Naive thymus-derived CD4-positive, alpha-beta T cell (primary cell): Measurements from ENCODE around the gene SRP9. TPM values are rescaled to one million over a fixed set of nuclear protein-coding genes. Genes with fewer than 3 reads are reported as not detected.

ENCODE experiments used
- ATAC-seq: fragments of 150-1000 bp; cut with Tn5 transposase; 2 replicates; pipeline ENCODE4 v1.10.0; 2021; ENCODE audit warnings: mild to moderate bottlenecking, moderate library complexity
- CTCF ChIA-PET: fragments of 350-600 bp; sonication (Branson Sonifier 250); formaldehyde crosslinking; loops from one replicate; lab custom pipeline; 2021; ENCODE audit warnings: antibody characterized with exemption; lab: Charles Lee
- POLR2A ChIA-PET: fragments of 350-600 bp; sonication (Branson Sonifier 250); formaldehyde crosslinking; loops from one replicate; lab custom pipeline; 2021; ENCODE audit warnings: antibody characterized with exemption, inconsistent platforms; lab: Charles Lee
- DNase-seq, 9 donors: peaks; one replicate each; pipeline versions ENCODE4 v3.0.0 to v3.0.0-alpha.2; 2020 to 2022; ENCODE audit warnings: mixed read lengths in 1 of 9
- H3K27ac ChIP-seq: one replicate; pipeline ENCODE4 v1.7.0; 2013; ENCODE audit warnings: mild to moderate bottlenecking, low read depth, low read length, moderate library complexity
- H3K27me3 ChIP-seq, 2 donors: one replicate each; pipeline ENCODE4 v1.7.0; 2013; ENCODE audit warnings: low read length in 2 of 2, mild to moderate bottlenecking in 2 of 2, moderate library complexity in 2 of 2; ENCODE audit not compliant: control insufficient read depth in 2 of 2, insufficient read depth in 2 of 2
- H3K36me3 ChIP-seq, 3 experiments: 1 replicate in 2 of 3; 2 replicates in 1 of 3; pipeline ENCODE4 v1.7.0; 2013; ENCODE audit warnings: low read length in 3 of 3, mild to moderate bottlenecking in 3 of 3, moderate library complexity in 1 of 3; ENCODE audit not compliant: insufficient read depth in 3 of 3, control insufficient read depth in 2 of 3
- H3K4me1 ChIP-seq, 2 donors: one replicate each; pipeline ENCODE4 v1.7.0; 2013; ENCODE audit warnings: low read length in 2 of 2, mild to moderate bottlenecking in 2 of 2, moderate library complexity in 1 of 2; ENCODE audit not compliant: control insufficient read depth in 2 of 2, insufficient read depth in 2 of 2
- H3K4me3 ChIP-seq: 2 replicates; pipeline ENCODE4 v1.7.0; 2013; ENCODE audit warnings: mild to moderate bottlenecking, low read length
- H3K9me3 ChIP-seq, 3 experiments: 1 replicate in 2 of 3; 2 replicates in 1 of 3; pipeline ENCODE4 v1.7.0; 2013; ENCODE audit warnings: low read length in 3 of 3; ENCODE audit not compliant: control insufficient read depth in 2 of 3
- H3K27ac Mint-ChIP-seq, 9 donors: one replicate each; pipeline ENCODE4 v1.8.0; 2020 to 2022; ENCODE audit warnings: mixed read lengths in 9 of 9, mild to moderate bottlenecking in 8 of 9, moderate library complexity in 5 of 9, inconsistent platforms in 2 of 9
- H3K27me3 Mint-ChIP-seq, 5 donors: one replicate each; pipeline ENCODE4 v1.8.0; 2021 to 2022; ENCODE audit warnings: mixed read lengths in 5 of 5, mild to moderate bottlenecking in 1 of 5
- H3K36me3 Mint-ChIP-seq, 5 donors: one replicate each; pipeline ENCODE4 v1.8.0; 2020 to 2022; ENCODE audit warnings: mixed read lengths in 5 of 5, mild to moderate bottlenecking in 3 of 5, inconsistent platforms in 1 of 5
- H3K4me1 Mint-ChIP-seq, 7 donors: one replicate each; pipeline ENCODE4 v1.8.0; 2020 to 2022; ENCODE audit warnings: mixed read lengths in 7 of 7, mild to moderate bottlenecking in 3 of 7, inconsistent platforms in 1 of 7
- H3K4me3 Mint-ChIP-seq, 10 donors: one replicate each; pipeline ENCODE4 v1.8.0; 2020 to 2022; ENCODE audit warnings: mild to moderate bottlenecking in 10 of 10, mixed read lengths in 10 of 10, moderate library complexity in 6 of 10, inconsistent platforms in 2 of 10
- H3K9me3 Mint-ChIP-seq, 11 donors: one replicate each; pipeline ENCODE4 v1.8.0; 2020 to 2022; ENCODE audit warnings: mixed read lengths in 11 of 11, mild to moderate bottlenecking in 4 of 11, inconsistent platforms in 1 of 11, moderate library complexity in 1 of 11
- intact Hi-C, 2 donors: fragments of 100-400 bp; cut with micrococcal nuclease; formaldehyde crosslinking; loops; one replicate each; pipeline ENCODE4 v1.15.1; 2023
- polyA plus RNA-seq, 2 donors: library from polyadenylated mRNA; unstranded; fragments of 300-500 nt; fragmentation: Illumina TruSeq; gene quantifications; one replicate each; pipeline ENCODE4 v1.2.3, GENCODE V29; 2021
- total RNA-seq, 6 experiments: library from RNA in 5 of 6; stranded (reverse) in 5 of 6; gene quantifications; 1 replicate in 5 of 6; 2 replicates in 1 of 6; pipeline ENCODE4 v1.2.3 and lab custom pipeline; 2021 to 2026

SRP9 gene
- total and polyA plus RNA-seq, 7 experiments from 2014 or later: 76.1 to 349 (median 167) TPM

DNA sequence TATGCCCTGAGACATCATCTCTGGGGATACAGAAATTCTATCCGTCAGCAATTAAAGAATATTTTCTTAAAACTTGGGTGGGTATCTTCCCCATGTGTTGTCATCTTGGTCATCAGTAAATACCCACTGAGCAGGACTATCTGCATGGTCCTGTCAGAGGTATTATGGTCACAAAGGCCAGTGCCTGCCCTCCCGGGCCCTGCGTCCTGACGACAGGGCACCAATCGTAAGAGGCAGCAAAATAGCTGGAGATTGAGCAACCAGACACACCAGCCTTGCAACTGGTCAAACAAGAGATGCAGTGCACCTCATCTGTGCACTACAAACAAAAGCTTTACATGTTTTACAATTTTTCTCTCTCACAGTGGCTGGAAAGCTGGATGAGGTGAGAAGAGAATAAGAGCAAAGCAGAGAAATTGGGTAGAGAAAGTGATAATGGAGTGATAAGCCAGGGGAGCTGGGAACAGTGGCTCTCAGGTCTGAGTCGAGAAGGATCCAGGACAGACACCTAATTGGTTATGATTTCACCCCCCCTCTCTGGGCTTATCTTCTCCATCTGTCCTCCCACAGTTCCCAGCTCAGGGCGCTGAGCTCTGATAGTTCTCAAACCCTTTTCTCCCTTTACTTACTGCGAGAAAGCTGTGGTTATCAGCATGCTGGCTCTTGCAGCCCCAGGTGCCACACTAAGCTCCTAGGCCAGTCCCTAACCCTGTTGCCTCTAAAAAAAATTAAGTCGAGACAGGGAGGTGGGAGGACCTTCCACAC is 8.8 kb upstream of the SRP9 start:
- Histone ChIP-seq H3K27ac (no peak overlapping the region), H3K4me1 (no peaks in the 10 kb centered on the region), H3K36me3 (no peaks in the 10 kb centered on the region), H3K27me3 (no peaks in the 10 kb centered on the region), H3K4me3 (no peak overlapping the region), H3K9me3 (no peaks in the 10 kb centered on the region)
- ATAC-seq (no peak), DNase-seq (no peak)
- intact Hi-C loops: no loop called here
- peaks cover 0 to 5% (median 0%) of the 10 kb centered on the region in 5 donors for H3K36me3 Mint-ChIP-seq
- POLR2A ChIA-PET: interaction anchor here (0.8 to 1.7 kb wide), 2 partner anchors 10 to 66 kb away, joined by 3 to 11 read pairs; partner anchors contain the start of gene SRP9
- H3K4me1 Mint-ChIP-seq: peaks cover 0 to 19% (median 0%) of the 10 kb centered on the region in 7 donors
- CTCF ChIA-PET: interaction anchor here (0.8 to 1.4 kb wide), 2 partner anchors 72 to 223 kb away, joined by 4 to 5 read pairs; no protein-coding TSS in a partner anchor
- peaks cover 0 to 8% (median 0%) of the 10 kb centered on the region in 5 donors for H3K27me3 Mint-ChIP-seq
- H3K9me3 Mint-ChIP-seq: no peaks in the 10 kb centered on the region
- H3K27ac Mint-ChIP-seq: no peak overlapping the region
- no peak overlapping the region for H3K4me3 Mint-ChIP-seq

DNA sequence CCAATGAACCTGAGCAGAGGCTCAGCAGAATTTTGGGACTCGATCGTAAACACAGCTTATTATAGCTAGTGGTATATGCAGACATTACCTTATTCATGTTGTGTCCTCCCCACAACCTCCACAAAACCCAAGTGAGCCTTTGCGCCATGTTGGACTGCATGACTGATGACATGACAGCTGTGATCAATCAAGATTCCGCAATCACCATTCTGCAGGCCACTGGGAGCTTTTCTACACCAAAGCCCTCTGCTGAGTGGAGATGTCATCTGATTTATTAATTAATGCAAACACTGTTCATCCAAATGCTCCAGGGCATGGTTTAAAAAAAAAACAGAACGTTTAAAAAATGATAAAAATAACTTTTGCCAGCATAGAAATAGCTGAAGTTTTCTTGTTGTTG is 7.9 kb upstream of the SRP9 start:
- Mint-ChIP-seq H3K4me3 (no peak overlapping the region), H3K36me3 (peaks cover 0 to 5% (median 0%) of the 10 kb centered on the region in 5 donors), H3K4me1 (peaks cover 0 to 27% (median 0%) of the 10 kb centered on the region in 7 donors), H3K9me3 (no peaks in the 10 kb centered on the region), H3K27ac (no peak overlapping the region), H3K27me3 (peaks cover 0 to 8% (median 0%) of the 10 kb centered on the region in 5 donors)
- DNase-seq: no peak
- ChIA-PET CTCF (interaction anchor here (0.6 to 1.4 kb wide), 2 partner anchors 71 to 388 kb away, joined by 3 to 5 read pairs; no protein-coding TSS in a partner anchor), POLR2A (interaction anchor here (0.7 to 1.7 kb wide), 3 partner anchors 9 to 65 kb away, joined by 3 to 11 read pairs (median 3); partner anchors contain the start of gene SRP9)
- ATAC-seq: no peak
- Histone ChIP-seq H3K27ac (no peak overlapping the region), H3K36me3 (no peaks in the 10 kb centered on the region), H3K4me1 (no peaks in the 10 kb centered on the region), H3K4me3 (no peak overlapping the region), H3K27me3 (no peaks in the 10 kb centered on the region), H3K9me3 (no peaks in the 10 kb centered on the region)
- intact Hi-C loops: loop anchor here in 1 of 2 donors (10.0 kb wide), 1 partner anchor 635 kb away; the partner anchor contains the start of gene PARP1

DNA sequence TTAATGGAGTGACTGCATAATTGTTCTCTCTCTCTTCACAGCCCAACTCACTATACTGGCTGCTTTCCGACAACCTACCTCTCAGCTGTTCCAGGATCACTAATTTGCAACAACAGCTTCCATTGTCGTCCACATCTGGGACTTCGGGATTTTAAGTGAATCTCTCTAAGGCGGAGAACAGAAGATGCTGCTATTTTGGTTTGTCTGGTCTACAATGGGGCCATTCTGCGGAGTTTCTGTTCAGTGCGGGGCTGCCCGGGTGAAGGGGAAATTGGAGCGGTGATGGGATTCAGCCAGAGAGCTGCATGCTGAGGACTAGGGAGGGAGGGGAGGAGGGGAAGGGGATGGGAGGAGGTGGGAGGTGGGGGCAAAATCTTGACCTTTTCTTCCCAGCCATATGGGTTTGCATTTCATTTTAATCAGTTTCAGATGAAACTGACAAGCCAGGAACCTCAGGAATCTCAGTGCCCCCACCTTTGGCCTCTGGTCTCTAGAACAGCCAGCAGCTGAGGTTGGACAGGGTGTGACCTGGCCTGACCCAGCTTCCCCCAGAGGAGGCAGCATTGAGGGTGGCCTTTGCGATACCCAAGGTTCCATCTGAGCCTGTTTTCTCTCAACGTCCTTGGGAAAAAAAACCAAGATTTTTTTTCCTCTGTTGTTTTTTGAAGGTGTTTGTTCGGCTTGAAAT is 6.9 kb upstream of the SRP9 start:
- Histone ChIP-seq H3K36me3 (no peaks in the 10 kb centered on the region), H3K27me3 (no peaks in the 10 kb centered on the region), H3K4me3 (no peak overlapping the region), H3K9me3 (no peaks in the 10 kb centered on the region), H3K4me1 (peaks cover 0 to 5% of the 10 kb centered on the region in 2 donors), H3K27ac (no peak overlapping the region)
- intact Hi-C loops: loop anchor here in 1 of 2 donors (10.0 kb wide), 1 partner anchor 634 kb away; the partner anchor contains the start of gene PARP1
- CTCF ChIA-PET: interaction anchor here (0.6 kb wide), 1 partner anchor 389 kb away, joined by 3 read pairs; no protein-coding TSS in a partner anchor
- Mint-ChIP-seq H3K4me3 (no peak overlapping the region), H3K4me1 (peaks cover 0 to 31% (median 0%) of the 10 kb centered on the region in 7 donors), H3K27ac (no peak overlapping the region), H3K9me3 (peaks cover 0 to 2% (median 0%) of the 10 kb centered on the region in 11 donors), H3K27me3 (peaks cover 0 to 8% (median 0%) of the 10 kb centered on the region in 5 donors), H3K36me3 (peaks cover 0 to 5% (median 1%) of the 10 kb centered on the region in 5 donors)
- ATAC-seq (no peak), DNase-seq (no peak)
- POLR2A ChIA-PET: interaction anchor here (0.7 to 1.2 kb wide), 2 partner anchors 9 to 10 kb away, joined by 3 read pairs; no protein-coding TSS in a partner anchor

DNA sequence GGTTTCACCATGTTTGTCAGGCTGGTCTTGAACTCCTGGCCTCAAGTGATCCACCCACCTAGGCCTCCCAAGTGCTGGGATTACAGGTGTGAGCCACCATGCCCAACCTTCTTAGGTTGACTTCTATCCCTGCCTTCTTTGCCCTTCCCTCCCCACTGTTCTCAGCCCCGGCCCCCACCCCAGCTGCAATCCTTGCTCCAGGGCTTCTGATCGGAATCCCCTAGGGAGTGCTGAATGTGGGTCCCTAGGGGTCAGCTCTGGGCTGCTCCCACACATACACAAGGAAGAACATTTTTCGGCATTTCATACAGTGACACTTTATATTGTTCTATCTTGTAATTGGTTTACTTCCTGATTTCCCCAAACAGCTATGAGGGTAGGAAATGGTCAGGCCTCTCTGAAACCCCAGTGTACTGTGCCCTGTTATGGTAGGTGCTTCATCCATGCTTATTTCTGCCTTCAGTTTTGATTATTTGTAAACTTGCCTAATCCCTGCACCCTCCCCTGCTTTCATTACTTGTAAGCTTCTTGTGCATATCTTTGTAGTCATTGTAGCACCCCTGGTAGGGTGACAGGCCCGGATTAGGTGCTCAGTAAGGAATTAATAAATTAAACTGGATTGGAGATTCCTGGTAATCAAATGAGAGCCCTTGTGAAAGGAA is 5.8 kb upstream of the SRP9 start:
- CTCF ChIA-PET: no interaction called here

DNA sequence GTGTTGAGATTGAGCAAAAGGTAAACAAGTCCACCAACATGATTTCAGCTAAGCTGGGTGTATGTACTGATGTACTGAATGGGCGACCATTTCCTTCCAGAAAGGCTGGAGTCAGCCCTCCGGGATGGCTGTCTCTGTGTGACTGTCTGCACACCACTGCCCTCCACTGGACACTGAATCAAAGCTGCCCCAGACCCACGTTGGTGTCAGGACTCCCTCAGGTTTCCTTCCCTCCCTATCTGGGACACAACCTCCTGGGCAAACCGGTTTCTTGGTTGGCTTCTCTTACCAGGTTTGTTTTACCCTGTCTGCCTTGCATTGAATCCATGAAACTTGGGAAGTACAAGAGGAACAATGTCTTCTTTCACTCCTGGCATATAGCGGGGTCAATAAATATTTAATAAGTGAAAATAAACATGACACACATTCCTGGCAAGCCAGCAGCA is 5.3 kb upstream of the SRP9 start:
- Mint-ChIP-seq H3K27me3 (peaks cover 0 to 2% (median 0%) of the 10 kb centered on the region in 5 donors), H3K27ac (peak overlapping the region in 1 of 9 donors; percentile 8), H3K4me1 (peaks cover 0 to 31% (median 0%) of the 10 kb centered on the region in 7 donors), H3K4me3 (no peak overlapping the region), H3K36me3 (peaks cover 0 to 5% (median 1%) of the 10 kb centered on the region in 5 donors), H3K9me3 (peaks cover 0 to 2% (median 0%) of the 10 kb centered on the region in 11 donors)
- ATAC-seq (peak; percentile 63), DNase-seq (peak in 1 of 9 donors; percentile 30)
- H3K4me1 ChIP-seq: peaks cover 7 to 21% of the 10 kb centered on the region in 2 donors
- POLR2A ChIA-PET: no interaction called here
- H3K9me3 ChIP-seq: no peaks in the 10 kb centered on the region
- H3K4me3 ChIP-seq: no peak overlapping the region
- no peak overlapping the region for H3K27ac ChIP-seq
- CTCF ChIA-PET: no interaction called here
- H3K36me3 ChIP-seq: no peaks in the 10 kb centered on the region
- intact Hi-C loops: loop anchor here in 1 of 2 donors (10.0 kb wide), 1 partner anchor 632 kb away; the partner anchor contains the start of gene PARP1
- H3K27me3 ChIP-seq: no peaks in the 10 kb centered on the region

More for the DNA sequence above, 5.8 kb upstream of the SRP9 start:
- Mint-ChIP-seq H3K4me1 (peaks cover 0 to 31% (median 0%) of the 10 kb centered on the region in 7 donors), H3K36me3 (peaks cover 0 to 5% (median 1%) of the 10 kb centered on the region in 5 donors), H3K27me3 (peaks cover 0 to 4% (median 0%) of the 10 kb centered on the region in 5 donors), H3K9me3 (peaks cover 0 to 2% (median 0%) of the 10 kb centered on the region in 11 donors), H3K4me3 (no peak overlapping the region), H3K27ac (peak overlapping the region in 1 of 9 donors; percentile 52)
- intact Hi-C loops: loop anchor here in 1 of 2 donors (10.0 kb wide), 1 partner anchor 633 kb away; the partner anchor contains the start of gene PARP1
- no peaks in the 10 kb centered on the region for H3K9me3 ChIP-seq
- no peaks in the 10 kb centered on the region for H3K27me3 ChIP-seq
- H3K4me3 ChIP-seq: no peak overlapping the region
- no peaks in the 10 kb centered on the region for H3K36me3 ChIP-seq
- POLR2A ChIA-PET: interaction anchor here (1.2 kb wide), 1 partner anchor 8 kb away, joined by 3 read pairs; no protein-coding TSS in a partner anchor
- DNase-seq: no peak
- no peak overlapping the region for H3K27ac ChIP-seq
- H3K4me1 ChIP-seq: peaks cover 1 to 16% of the 10 kb centered on the region in 2 donors
- no peak for ATAC-seq
